GM19438 (cell line): Measurements from ENCODE around the gene CAMK1D.

Source experiments
- ATAC-seq: cut with Tn5 transposase; IDR thresholded peaks from one replicate; pipeline ENCODE4 v1.9.1; 2021; ENCODE audit warnings: low read depth; ENCODE audit not compliant: unreplicated experiment

The CAMK1D gene

DNA sequence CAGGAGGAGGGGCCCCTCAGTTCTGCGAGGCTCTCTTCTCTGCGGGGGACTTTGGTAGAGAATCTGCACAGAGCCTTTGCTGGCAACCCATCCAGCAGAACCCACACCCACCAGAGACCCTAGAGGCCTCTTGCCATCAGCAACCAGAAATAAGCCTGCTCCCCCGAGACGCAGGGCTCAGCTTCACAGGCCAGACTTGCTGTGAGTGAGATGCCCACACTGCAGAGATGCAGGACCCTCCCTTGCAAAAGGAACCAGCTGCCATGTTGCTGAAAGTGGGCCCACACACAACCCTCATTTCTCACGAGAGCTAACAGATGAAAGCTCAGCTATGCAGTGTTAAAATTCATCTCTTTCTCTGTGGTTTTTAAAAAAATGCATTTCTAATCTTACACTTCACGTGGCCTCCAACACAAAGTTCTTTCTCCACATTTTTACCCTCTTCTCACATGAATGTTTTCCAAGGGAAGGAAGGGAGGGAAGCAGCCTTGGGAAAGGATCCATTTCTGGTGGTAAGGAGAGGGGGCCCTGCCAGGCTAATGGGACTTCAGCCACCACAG lies 480.6 kb downstream of the CAMK1D start:
- ATAC-seq, result no peak

DNA sequence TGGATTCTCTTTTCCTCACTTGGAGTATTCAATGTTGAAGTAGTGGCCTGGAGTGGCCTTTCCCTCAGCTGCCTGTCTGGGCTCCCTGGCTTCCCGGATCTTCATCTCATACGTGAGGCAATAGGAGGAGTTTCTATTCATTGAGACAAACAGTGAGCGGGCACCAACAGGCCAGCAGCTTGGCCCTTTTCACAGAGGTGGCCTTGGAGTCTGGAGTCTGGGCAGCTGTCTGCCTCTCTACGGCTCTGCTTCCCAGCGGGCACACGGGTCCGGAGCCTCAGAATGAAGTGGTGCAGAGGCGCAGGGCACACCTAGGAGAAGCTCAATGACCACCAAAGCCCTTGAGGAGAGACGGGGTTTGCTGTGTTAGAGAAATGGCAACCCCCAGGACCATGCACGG lies 482.7 kb downstream of the CAMK1D start:
- ATAC-seq, result no peak

DNA sequence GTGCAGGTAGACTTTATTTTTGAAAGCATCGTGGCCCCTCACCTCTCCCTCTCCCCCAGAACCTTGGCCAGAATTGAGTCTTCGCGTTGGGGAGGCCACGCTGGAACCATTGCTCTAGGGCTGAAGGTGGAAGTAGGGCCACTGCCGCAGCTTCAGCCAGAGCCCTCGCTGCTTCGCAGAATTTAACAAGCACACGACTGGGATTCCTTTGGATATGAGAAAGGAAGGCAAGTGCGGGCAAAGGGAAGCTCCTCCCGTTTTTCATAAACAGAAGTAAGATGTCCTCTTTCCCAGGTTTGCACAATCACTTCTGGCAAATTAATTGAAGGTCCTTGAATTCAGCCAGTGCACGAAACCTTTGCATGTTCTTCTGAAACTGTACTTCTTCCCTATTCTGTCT lies 484.1 kb downstream of the CAMK1D start:
- ATAC-seq, result no peak

DNA sequence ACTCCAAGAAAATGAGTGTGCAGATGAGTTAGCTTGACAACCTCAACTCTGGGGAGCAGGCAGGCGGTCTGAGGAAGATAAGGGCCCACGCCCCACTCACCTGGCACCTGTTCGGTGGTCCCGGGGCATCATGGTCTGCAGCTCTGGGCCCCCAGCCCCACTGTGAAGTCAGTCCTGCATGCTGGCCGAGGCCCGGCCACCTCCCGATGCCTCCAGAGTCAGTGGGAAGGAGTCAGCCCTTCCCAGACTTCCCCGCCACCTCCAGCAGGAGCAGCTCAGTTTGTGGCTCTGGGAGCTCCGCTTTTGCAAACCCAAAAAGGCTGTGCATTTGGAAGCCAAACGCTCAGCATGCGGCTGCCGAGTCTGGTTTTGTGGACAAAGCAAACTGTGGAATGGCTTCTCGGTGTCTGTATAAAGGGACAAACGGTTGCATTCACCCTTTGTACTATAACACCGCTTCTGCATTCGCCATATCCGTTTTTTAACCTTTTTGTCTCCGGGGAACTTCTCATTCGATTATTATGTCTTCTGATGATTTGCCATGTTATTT lies 484.8 kb downstream of the CAMK1D start:
- ATAC-seq, result no peak

DNA sequence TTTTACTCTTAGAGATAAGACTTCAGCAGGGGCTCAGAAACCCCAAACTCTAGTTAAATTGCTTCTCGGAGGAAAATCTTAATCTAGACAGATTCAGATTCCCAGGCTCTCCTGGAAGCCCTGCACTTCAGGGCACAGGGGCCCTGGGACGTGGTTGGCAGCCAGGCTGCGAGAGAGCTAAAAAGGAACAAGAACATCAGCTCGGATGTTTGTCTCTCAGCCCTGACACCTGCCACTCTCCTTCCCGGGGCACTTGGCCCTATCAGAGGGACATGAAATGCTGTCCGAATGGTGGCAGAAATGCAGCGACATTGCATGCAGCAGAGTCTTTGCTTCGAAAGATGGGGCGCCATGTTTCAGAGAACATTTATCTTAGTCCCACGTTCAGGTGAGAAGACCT lies 485.4 kb downstream of the CAMK1D start:
- ATAC-seq, result no peak

DNA sequence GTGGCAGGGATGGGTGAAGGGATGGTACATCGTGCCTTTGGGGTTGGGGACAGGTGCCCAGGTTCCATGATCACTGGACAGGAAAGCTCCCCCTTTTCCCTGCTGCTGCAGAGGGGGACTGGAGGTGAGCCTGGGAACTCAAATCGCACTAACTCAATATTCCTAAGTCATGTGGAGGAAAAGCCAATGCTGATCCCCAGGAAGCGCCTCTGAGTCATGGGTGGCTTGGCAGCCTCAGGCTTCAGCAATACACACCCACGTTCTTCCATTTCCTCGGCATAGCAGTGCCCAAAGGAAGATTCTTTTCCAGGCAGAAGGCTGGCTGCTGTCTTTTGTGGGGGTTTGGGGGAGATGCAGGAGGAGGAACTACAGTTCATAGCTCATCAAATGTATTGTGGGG lies 486.4 kb downstream of the CAMK1D start:
- ATAC-seq, result no peak

DNA sequence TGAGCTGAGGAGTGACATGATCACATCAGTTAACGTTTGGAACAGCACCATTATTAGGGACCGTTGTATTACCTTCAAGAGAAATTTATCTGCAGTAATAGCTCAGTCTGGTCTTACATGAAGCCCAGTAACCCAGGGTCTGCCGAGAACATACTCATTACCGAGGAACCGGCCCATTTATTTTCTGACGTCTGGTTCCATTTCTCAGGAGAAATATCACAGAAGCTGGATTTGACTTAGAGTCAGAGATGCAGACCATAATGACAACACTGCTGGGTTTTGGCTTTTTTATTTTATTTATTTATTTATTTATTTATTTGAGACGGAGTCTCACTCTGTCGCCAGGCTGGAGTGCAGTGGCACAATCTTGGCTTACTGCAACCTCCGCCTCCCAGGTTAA lies 489.0 kb downstream of the CAMK1D start:
- ATAC-seq, result no peak

DNA sequence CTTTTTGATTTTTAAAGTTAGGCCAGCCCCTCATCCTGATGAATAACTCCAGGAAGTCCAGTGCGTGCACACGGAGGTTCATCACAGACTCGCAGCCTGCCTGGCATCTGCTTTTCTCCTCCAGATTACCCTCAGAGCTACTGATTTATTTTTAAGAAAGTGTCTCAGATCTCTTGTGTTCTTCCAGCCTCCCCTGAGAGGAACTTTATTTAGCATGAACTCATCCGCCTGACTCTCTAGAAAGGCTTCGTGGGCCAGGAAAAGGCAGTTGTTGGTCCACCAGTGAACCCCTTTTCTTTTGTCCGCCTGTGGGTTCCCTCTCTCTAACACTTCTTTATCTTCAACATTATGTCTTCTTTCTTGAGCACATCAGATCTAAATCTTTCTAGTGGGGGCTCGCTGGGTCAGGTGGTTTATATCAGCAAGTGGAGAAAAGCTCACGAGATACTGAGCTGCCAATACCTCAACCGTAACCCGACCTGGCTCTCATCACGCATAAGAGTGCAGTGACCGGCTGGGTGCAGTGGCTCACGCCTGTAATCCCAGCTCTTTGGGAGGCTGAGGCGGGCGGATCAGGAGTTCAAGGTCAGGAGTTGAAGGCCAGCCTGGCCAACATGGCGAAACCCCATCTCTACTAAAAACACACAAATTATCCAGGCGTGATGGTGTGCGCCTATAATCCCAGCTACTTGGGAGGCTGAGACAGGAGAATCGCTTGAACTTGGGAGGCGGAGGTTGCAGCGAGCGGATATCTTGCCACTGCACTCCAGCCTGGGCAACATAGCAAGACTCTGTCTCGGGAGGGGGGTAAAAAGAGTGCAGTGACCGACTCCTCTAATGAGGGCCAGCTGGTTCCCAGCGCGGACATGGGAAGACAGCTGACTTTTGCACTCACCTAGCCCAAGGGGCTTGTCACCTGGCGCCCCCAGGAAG lies 489.9 kb downstream of the CAMK1D start:
- no peak for ATAC-seq

DNA sequence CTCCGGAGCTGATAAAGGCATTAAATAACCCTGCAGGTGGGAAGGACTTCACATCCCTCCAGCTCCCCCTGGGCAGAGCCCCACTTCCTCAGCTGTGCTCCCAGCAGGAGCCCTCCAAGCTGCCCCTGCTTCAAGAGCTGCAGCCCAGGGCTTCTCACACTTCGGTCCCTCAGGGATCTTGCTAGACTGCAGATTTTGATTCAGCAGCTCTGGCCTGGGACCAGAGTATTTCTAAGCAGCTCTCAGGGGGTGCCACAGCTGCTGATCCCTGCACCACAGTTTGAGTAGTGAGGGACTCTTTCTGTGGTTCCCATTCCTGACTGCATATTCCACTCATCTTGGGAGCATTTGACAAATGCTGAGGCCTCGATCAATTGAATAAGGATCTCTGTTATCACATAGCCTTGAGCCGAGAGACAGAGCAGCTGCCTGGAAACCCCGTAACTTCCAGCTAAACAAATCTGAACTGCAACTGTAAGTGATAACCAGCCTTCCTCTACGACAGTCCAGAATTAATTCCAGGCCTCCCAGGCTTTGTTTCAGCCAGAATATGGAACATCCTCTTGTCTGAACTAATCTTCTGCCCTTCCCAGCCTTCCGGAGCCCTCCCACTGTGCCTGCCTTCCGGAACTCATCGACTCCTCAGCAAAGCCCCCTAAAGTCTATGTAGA lies 490.7 kb downstream of the CAMK1D start:
- ATAC-seq, result no peak

DNA sequence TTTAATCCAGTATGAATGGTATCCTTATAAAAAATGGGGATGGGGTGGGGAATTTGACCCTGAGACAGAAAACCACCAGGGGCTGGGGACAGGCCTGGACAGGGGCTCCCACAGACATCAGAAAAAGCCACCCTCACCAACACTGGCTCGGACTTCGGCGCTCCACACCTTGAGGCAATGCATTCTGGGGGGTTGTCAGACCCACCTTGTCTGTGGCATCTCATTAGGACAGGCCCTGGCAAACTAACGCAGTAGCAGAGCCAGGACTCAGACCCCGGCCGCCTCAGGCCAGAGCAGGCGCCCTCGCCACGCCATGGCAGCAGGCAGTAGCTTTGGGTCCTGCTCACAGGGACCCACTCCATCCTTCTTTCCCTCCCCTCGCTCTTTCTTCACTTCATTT lies 492.1 kb downstream of the CAMK1D start:
- no peak for ATAC-seq

DNA sequence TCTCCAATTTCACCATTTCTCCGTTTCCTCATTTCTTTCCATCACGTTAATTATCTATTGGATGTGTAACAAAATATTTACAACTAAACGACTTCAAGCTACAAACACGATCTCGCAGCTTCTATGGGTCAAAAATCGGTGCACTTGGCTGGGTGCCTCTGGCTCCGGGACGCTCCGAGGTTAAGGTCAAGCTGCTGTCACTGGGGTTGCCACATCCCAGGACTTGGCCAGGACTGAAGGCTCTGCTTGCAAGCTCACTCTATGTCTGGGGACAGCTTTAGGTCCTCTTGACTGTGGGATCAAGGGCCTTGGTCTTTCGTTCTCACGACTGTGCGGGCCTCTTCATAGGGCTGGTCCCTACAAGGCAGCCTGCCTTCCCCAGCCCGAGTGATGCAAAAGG lies 492.5 kb downstream of the CAMK1D start:
- no peak for ATAC-seq

DNA sequence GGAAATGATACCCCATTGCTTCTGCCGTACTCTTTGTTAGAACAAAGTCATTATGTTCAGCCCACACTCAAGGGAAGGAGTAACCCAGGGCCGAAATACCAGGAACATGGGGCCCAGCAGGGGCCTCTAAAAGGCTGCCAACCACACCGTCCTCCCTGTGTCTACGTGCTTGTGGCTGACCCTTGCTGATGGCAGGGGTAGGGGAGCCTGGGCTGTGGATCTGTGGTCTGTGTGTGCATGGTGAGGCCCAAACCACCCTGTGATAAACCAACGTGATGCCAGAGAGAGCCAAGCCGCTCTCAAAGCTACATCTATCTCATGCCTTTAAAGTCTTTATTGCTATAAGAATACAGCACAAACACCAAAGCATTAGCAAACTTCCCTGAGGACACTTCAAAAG lies 493.0 kb downstream of the CAMK1D start:
- no peak for ATAC-seq

DNA sequence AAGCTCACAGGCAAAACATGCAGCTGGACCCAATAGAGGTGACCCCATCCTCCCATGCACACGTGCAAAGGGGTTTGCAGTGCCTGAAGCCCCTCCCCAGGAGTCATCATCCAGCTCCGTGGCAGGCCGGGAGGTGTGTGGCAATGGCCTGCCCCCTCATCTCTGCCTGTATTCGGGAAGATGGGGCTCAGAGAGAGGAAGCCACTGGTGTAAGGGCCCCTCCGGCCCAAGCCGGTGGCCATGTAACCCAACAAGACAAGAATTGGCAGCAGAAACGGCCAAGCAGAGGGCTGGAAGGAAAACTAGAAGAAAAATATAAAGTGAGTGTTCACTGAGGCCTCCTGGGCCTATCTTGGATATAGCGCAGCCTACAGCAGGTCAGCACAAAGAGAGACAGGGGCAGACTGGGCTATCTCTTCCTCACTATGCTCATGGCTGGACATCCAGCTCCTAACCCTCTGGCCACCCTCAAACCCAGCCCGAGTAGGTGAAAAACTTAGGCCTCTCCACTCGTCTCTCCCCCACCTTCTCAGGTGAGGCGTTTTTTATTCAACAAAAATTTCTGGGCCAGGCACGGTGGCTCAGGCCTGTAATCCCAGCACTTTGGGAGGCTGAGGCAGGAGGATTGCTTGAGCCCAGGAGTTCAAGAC lies 494.1 kb downstream of the CAMK1D start:
- ATAC-seq, result no peak

DNA sequence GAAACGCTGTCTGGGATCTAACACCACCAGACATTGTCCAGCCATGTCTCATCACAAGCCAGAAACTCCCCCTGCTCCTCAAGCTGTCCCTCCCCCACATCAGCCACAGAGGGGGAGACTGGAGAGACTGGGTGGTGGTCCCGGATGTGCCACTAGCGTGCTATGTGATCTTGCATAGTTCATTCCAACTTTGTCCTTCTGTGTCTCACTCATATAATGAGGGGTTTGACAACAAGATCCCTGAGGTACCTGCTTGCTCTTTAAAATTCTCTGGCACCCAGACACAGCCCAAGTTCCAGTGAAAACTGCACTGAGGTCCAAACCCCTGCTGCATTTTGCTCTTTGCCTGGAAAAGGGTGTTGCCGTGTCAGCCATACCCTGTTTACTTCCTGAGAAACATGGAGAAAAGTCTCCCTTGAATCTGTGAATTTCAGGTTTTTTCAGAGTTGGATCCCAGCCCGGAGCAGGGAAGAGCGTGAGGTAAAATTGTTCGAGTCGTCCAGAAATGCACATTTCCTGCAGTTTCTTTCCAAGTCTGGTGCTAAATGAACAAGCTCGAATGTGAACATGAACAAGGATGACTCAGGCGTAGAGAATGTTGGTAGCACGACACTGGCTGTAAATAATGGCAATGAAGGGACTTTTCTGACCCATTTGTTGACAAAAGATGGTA lies 495.6 kb downstream of the CAMK1D start:
- ATAC-seq, result no peak

DNA sequence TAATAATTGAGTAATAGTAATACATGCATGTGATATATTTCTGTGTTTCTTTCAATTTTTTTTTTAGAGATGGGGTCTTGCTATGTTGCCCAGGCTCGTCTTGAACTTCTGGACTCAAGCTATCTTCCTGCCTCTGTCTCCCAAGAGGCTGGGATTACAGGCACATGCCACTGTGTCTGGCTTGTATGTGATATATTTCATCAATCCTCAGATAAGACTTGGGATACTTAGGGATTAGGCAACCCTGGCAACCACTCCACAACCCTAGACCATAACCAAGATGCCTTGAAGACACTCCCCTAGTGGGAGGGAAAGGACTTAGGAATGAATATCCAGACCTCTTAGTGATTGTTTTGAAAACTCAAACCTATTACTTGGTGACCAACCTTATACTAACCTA lies 497.4 kb downstream of the CAMK1D start:
- no peak for ATAC-seq

DNA sequence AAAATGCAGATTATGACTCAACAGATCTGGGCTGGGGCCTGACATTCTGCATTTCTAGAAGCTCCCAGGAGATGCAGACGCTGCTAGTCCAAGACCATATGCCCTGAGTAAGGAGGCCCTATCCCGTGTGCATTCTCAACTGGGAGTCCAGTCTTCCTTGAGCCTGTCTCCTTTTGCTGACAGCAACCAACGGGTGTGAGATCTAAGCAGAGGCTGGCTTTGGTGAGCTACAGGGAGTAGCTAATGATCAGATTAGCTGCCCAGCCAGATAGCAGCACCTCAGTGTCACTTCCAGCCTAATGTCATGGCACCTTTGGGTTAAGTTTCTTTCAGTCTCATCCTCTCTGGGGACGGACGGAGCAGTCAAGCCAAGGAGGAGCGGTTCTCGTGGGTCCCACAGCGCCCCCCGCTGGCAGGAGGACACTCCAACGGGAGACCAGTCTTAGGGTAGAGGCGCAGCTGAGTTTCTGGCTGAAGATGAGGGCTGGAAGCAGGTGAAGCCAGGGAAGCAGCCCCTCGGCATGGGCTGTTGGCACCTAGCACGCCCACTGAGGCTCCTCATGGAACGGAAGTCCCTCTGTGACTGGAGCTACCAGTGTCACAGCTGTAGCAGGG lies 498.1 kb downstream of the CAMK1D start:
- no peak for ATAC-seq

DNA sequence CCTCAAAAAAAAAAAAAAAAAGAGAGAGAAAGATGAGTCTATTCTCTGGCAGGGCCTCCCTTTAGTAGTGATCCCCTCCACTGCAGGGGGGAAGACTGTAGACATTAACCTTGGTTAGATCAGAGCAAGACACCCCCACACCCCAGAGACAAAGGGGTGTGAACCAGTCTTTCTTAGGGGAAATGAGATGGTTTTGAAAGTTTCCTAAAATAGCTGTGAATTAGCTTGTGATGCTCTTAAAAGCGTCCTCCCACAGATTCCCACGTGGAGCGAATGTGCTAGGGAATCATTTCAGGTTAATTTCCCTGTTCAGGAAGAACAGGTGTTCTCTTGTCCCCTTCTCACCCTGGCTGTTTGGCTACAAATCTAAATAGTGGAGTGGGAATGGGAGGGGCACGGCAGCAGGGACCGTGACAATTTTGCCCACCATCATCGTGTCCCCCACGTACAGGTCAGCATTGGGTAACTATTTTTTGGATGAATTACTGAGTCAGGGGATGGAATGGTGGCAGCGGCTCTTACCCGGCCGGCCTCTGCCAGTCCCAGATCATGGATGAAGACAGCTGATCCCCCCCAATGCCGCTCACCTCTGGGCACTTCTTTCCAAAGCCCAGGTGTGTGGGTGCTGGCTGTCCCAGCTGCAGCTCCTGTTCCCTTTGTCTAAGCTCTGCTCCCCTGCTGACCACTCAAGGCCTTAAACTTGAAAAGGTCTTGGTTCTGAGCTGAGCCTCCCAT lies 499.3 kb downstream of the CAMK1D start:
- no peak for ATAC-seq

DNA sequence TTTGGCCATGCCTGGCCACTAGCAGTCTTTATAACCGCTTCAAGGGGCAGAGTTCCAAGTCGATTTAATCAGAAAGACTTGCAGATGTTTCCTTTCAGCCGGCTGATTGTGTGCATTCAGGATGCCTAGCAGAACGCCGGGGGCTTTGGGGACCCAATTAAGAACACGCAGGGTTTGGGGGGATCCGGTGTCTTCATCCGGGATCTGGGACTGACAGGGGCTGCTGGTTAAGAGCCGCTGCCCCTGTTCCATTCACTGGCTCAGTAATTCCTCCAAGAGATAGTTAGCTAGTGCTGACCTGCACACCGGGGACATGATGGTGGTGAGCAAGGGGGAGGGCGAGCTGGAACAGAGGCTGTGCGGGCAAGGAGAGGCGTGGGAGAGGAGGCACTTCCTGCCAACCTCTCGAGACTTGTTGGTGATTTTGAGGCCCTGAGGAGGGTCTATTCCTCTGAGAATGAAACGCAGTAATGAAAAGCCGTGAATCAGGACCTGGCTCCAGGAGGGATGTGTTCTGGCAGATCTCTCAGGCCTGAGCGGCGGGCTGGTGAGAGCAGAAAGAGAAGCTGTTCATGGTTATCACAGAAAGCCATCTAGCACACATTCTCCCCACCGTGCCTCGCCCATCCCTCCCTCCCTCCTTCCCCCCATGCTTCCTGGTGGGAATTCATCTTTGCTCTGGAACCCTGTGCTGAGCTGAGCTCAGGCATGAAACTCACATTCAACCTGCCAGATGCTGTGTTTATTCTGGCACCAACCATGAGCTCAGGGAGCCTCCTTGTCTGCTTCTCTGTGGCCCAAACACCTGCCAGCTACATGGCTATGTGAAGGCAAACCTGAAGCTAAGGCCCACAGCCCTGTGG lies 500.2 kb downstream of the CAMK1D start:
- no peak for ATAC-seq
